Mononuclear cell (primary cell): ENCODE measurements around the gene RTN4R. TPM values are rescaled to one million over a fixed set of nuclear protein-coding genes. Genes with fewer than 3 reads are reported as not detected.

Experiments used
- H3K27me3 ChIP-seq: 2 replicates; pipeline ENCODE4 v1.6.0; 2011; ENCODE audit warnings: low read length, control low read depth; ENCODE audit not compliant: insufficient read depth
- H3K4me1 ChIP-seq: 2 replicates; pipeline ENCODE4 v1.5.1; 2011; ENCODE audit warnings: mild to moderate bottlenecking, low read length, control low read depth; ENCODE audit not compliant: insufficient read depth
- H3K4me3 ChIP-seq: 2 replicates; pipeline ENCODE4 v1.5.1; 2011; ENCODE audit warnings: mild to moderate bottlenecking, low read length, moderate library complexity
- H3K9me3 ChIP-seq: 2 replicates; pipeline ENCODE4 v1.5.1; 2011; ENCODE audit warnings: low read depth, mild to moderate bottlenecking, control low read depth, low read length
- total RNA-seq: library from RNA; depleted of rRNA; stranded (reverse); fragments of >200 nt; gene quantifications from one replicate; pipeline ENCODE4 v1.2.3, GENCODE V29; 2012

Gene RTN4R
- total RNA-seq, 1 donor, result 0.21 TPM

- no peaks in the 10 kb centered on the region for H3K27me3 ChIP-seq
- no peak overlapping the region for H3K4me3 ChIP-seq
- H3K9me3 ChIP-seq, result no peaks in the 10 kb centered on the region
- H3K4me1 ChIP-seq, result peaks cover 34% of the 10 kb centered on the region
Measured at GRCh38 chr22:20247608-20248171, 20.4 kb downstream of the RTN4R start.

DNA sequence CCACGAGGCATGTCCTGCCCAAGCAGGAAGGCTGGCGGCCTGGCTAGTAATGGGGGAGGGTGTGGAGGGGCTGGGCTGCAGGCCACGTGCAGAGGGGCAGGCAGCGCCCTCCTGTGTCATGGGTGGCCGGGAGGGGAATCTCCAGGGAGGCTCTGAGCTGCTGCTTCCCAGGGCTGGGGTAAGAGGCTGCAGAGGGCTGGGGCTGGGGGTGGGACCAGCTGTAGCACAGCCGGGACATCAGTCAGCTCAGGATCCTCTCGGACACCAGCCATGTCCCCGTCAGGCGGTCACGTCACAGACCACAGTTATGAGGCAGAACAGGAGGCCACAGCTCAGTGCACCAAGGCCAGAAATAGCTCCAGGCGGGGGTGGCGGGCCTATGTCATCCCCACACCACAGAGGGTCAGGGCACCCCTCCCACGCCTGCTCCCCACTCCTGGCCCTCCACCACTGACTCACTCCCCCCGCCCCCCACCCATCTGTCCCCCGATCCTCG, 21.1 kb downstream of the RTN4R start:
- Histone ChIP-seq H3K4me3 (no peak overlapping the region), H3K9me3 (no peaks in the 10 kb centered on the region), H3K4me1 (peaks cover 37% of the 10 kb centered on the region), H3K27me3 (no peaks in the 10 kb centered on the region)

DNA sequence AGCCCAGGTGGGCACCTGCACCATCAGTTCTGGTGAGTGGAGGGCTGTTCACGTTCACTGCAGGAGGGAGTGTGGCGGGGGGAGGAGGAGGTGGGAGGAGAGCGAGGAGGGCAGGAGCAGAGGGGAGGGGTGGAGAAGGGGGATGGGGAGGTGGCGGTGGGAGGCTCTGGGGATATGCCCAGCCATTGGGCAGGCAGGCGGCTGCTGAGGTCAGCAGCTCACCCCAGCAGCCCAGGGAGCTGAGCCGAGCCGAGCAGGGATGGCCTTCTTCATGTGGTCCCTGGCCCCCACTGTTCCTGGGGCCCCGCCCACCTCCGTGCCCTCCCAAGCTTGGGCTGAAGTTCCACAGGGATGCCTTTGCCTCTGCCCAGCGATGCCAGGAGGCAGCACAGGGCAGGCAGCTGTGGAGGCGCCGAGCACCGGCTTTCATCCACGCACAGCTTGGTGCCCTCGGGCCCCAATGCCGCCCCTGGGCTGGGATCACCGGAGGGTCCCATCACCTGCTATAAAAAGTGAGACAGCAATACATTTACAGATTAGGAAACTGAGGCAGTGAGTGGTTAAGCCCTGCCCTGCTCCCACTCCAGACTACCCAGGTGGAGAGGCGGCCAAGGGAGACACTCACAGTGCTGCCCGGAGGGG, 21.6 kb downstream of the RTN4R start:
- no peak overlapping the region for H3K4me3 ChIP-seq
- peaks cover 37% of the 10 kb centered on the region for H3K4me1 ChIP-seq
- H3K27me3 ChIP-seq, result no peaks in the 10 kb centered on the region
- H3K9me3 ChIP-seq, result no peaks in the 10 kb centered on the region

- Histone ChIP-seq H3K27me3 (no peaks in the 10 kb centered on the region), H3K4me3 (no peak overlapping the region), H3K9me3 (no peaks in the 10 kb centered on the region), H3K4me1 (peaks cover 37% of the 10 kb centered on the region)
Measured at GRCh38 chr22:20245577-20246367, 22.3 kb downstream of the RTN4R start.

- Histone ChIP-seq H3K9me3 (no peaks in the 10 kb centered on the region), H3K27me3 (no peaks in the 10 kb centered on the region), H3K4me1 (peaks cover 37% of the 10 kb centered on the region), H3K4me3 (no peak overlapping the region)
Measured at GRCh38 chr22:20244691-20245576, 23.2 kb downstream of the RTN4R start.

- no peaks in the 10 kb centered on the region for H3K9me3 ChIP-seq
- H3K4me1 ChIP-seq, result peaks cover 40% of the 10 kb centered on the region
- no peaks in the 10 kb centered on the region for H3K27me3 ChIP-seq
- no peak overlapping the region for H3K4me3 ChIP-seq
Measured at GRCh38 chr22:20244250-20244648, 23.9 kb downstream of the RTN4R start.

DNA sequence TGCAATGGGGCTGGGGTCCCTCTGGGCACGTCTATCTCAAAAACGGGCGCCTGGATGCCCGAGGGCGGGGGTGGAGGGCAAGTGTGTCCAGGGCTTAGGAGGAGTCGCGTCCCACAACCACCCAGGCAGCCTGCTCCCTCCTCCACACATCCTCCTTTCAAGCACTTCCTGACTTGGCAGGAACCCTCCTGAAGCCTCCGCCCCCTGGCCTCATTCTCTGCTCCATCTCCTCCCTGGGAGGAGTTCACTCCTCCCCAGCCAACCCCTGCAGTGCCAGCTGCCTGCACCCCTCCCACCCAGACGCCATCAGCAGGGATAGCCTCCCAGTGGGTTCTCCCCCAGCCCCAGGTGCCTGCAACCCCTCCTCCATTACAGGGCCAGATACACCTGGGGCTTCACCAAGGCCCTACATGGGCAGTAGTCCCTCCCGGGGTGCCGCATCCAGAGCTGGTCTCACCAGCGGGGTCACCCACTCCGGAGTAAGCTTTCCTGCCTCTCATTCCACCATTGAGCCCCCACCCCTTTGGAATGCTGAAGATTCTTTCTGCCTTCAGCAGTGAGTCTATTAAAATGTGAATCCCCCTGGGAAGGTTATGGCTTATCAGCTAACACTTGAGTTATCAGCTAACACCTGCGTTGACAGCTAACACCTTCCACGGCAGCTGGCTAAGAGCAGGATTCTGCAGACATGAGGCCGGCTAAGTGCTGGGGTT, 24.4 kb downstream of the RTN4R start:
- peaks cover 45% of the 10 kb centered on the region for H3K4me1 ChIP-seq
- H3K4me3 ChIP-seq, result no peak overlapping the region
- no peaks in the 10 kb centered on the region for H3K27me3 ChIP-seq
- no peaks in the 10 kb centered on the region for H3K9me3 ChIP-seq

GRCh38 chr22:20243176-20243536, 25.0 kb downstream of the RTN4R start:
- no peaks in the 10 kb centered on the region for H3K27me3 ChIP-seq
- H3K4me3 ChIP-seq, result no peak overlapping the region
- H3K4me1 ChIP-seq, result peaks cover 49% of the 10 kb centered on the region

GRCh38 chr22:20242393-20243175, 25.5 kb downstream of the RTN4R start:
- no peaks in the 10 kb centered on the region for H3K27me3 ChIP-seq
- no peak overlapping the region for H3K4me3 ChIP-seq
- H3K9me3 ChIP-seq, result no peaks in the 10 kb centered on the region
- H3K4me1 ChIP-seq, result peaks cover 49% of the 10 kb centered on the region

More at GRCh38 chr22:20243176-20243536, 25.0 kb downstream of the RTN4R start:
- no peaks in the 10 kb centered on the region for H3K9me3 ChIP-seq

DNA sequence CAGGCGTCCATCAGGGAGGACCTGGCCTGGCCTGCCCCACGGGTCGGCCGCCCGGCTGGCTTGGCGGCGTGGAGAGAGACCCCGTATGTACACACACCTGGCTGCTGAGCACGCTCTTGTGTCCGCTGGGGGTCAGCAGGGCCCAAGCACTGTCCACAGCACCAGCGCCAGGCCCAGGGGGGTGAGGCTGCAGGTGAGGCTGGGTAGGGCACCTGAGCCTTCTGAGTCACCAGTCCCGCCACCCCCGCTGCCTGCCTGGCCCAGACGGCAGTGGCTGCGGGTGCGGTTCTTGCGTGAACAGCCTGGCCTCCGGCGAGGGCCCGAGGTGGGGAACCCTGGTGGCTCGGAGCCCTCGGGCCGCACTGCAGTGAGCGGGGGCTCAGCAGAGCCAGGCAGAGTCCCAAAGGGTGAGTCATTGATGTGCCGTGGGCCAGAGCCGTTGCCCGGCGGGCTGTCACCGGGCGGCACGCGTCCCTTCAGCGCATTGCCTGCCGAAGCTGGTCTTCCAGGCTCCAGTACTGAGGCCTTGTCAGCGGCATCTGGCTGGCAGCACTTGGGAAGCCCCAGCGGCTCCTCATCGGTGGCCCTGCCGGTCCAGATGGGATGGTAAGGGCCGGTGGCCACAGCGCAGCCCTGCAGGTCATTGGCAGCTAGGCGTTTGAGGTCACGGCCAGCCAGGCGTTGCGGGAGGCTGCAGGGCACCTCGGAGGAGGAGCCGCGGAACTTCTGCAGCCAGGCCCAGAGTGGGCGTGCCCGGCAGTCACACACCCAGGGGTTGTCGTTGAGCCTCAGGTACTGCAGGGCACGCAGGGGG, 26.3 kb downstream of the RTN4R start:
- H3K4me3 ChIP-seq, result no peak overlapping the region
- no peaks in the 10 kb centered on the region for H3K27me3 ChIP-seq
- peaks cover 49% of the 10 kb centered on the region for H3K4me1 ChIP-seq
- no peaks in the 10 kb centered on the region for H3K9me3 ChIP-seq

DNA sequence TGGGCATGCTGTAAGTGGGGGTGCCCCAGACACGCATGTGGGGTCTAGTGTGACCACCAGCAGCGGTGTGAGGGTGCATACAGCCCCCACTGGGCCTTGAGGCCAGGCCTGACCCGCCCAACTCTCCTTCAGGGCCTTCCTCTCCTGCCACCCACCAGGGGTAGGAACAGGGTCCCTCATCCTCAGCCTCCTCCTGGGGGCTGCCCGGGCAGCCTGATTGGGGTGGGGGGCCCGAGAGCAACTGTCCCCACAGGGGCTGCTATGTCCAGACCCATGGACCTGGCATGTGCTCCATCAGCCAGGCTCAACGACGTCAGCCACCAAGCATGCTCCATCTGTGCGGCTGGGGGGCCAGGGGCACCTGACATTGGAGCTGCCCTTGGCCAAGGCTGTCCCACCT, 27.2 kb downstream of the RTN4R start:
- Histone ChIP-seq H3K4me1 (peaks cover 46% of the 10 kb centered on the region), H3K9me3 (no peaks in the 10 kb centered on the region), H3K27me3 (no peaks in the 10 kb centered on the region), H3K4me3 (no peak overlapping the region)

DNA sequence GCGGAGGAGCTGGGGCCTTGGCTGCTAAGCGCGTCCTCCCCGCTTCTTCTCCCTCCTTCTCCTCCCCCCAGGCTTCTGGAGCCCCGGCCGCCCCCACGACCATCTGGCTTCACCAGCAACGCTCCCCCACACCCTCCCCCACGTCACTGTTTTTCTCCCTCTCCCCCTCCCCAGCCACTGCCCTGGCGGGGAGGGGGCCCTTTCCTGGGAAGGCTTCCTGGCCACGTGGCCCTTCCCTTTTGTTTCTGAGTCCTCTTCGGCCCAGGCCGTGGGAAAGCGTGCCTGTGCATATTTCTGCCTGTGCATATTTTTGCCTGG, 27.7 kb downstream of the RTN4R start:
- H3K4me1 ChIP-seq, result peaks cover 41% of the 10 kb centered on the region
- no peak overlapping the region for H3K4me3 ChIP-seq
- H3K9me3 ChIP-seq, result no peaks in the 10 kb centered on the region
- H3K27me3 ChIP-seq, result no peaks in the 10 kb centered on the region
